Breast epithelium (tissue), 3 donors: ENCODE data around the gene TOMT.

Experiments
- POLR2AphosphoS5 ChIP-seq, 3 donors: sonication (generic); formaldehyde crosslinking; IDR thresholded peaks; one replicate each; pipeline ENCODE4 v1.6.1; 2017; ENCODE audit warnings: antibody characterized with exemption in 3 of 3
- TF ChIP-seq, protein P1 (sequence below), 3 donors: fragments of 450-650 bp; IDR thresholded peaks; one replicate each; pipeline ENCODE4 v1.5.1; 2016 to 2017; ENCODE audit warnings: antibody characterized with exemption in 3 of 3, mild to moderate bottlenecking in 3 of 3, moderate library complexity in 3 of 3

DNA sequence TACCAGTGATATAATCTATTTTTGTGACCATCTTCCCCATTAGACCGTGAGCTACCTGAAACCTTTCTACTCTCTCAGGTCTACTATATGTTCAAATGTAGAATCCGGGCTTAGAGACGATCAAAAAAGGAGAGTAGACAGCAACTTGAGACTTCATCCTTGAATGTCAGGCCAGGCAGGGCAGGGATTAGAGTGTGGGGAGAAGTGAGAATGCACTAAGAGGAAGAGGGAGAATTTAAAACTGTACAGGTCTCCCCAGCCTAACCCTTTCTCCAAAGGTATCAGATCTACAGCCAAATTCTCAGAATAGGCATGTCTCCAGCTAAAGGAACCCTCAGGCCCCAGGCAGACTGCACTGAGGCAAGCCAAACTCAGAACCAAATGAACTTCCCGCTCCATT, 3.6 kb upstream of the TOMT start:
- TF ChIP-seq, protein P1, sequence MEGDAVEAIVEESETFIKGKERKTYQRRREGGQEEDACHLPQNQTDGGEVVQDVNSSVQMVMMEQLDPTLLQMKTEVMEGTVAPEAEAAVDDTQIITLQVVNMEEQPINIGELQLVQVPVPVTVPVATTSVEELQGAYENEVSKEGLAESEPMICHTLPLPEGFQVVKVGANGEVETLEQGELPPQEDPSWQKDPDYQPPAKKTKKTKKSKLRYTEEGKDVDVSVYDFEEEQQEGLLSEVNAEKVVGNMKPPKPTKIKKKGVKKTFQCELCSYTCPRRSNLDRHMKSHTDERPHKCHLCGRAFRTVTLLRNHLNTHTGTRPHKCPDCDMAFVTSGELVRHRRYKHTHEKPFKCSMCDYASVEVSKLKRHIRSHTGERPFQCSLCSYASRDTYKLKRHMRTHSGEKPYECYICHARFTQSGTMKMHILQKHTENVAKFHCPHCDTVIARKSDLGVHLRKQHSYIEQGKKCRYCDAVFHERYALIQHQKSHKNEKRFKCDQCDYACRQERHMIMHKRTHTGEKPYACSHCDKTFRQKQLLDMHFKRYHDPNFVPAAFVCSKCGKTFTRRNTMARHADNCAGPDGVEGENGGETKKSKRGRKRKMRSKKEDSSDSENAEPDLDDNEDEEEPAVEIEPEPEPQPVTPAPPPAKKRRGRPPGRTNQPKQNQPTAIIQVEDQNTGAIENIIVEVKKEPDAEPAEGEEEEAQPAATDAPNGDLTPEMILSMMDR (IDR thresholded peaks at IDR 0.05) = no peak
- TF ChIP-seq POLR2AphosphoS5 (IDR thresholded peaks at IDR 0.05) = no peak
